GM21576 (cell line): ENCODE results near the gene RGS14.

Experiments
- ATAC-seq: cut with Tn5 transposase; IDR thresholded peaks from one replicate; pipeline ENCODE4 v1.9.1; 2021; ENCODE audit warnings: mild to moderate bottlenecking, moderate library complexity; ENCODE audit not compliant: unreplicated experiment

RGS14 gene, protein sequence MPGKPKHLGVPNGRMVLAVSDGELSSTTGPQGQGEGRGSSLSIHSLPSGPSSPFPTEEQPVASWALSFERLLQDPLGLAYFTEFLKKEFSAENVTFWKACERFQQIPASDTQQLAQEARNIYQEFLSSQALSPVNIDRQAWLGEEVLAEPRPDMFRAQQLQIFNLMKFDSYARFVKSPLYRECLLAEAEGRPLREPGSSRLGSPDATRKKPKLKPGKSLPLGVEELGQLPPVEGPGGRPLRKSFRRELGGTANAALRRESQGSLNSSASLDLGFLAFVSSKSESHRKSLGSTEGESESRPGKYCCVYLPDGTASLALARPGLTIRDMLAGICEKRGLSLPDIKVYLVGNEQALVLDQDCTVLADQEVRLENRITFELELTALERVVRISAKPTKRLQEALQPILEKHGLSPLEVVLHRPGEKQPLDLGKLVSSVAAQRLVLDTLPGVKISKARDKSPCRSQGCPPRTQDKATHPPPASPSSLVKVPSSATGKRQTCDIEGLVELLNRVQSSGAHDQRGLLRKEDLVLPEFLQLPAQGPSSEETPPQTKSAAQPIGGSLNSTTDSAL

DNA sequence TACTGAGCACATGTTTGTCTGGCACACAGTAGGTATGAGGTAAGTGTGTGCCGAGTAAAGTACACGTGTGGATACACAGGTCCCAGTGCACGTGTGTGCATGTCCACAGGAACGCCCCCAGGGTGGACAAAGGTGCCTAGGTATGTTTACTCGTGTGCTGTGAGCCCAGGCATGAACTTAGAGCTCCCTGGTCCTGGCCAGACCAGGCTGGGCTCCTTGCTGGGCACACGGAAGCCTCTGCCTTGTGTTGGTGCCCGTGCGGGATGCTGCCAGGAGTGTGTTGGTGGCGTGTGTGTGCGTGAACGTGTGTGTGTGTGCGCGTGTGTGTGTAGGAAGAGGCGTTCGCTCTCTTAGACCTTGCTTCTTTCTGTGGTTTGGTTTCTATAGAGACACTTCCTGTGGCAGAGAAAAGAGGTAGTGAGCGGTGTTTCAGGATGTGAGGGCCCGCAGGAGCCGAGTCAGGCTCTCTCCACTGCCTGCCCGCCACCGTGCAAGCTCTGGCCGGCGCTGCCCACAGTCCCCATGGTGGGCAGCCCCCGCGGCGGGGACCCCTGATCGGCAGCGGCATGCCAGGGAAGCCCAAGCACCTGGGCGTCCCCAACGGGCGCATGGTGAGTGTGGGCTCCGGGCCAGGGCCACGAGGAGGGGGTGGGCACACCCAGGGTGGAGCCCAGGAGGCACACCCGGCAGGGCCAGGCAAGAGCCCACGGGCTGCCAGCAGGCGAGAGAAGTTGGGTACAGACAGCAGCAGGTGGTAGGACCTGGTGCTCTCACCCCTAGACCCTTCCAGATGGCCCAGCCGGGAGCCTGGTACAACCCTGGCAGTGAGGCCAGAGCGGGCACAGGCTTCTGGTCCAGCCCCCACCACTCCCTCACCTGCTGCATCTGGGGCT lies at the start of gene RGS14:
RGS14 (plus strand) TSS at position 466 of the 893 bp plus-strand sequence; CDS start at position 567, 101 bp downstream.
- peak; percentile 83 for ATAC-seq

DNA sequence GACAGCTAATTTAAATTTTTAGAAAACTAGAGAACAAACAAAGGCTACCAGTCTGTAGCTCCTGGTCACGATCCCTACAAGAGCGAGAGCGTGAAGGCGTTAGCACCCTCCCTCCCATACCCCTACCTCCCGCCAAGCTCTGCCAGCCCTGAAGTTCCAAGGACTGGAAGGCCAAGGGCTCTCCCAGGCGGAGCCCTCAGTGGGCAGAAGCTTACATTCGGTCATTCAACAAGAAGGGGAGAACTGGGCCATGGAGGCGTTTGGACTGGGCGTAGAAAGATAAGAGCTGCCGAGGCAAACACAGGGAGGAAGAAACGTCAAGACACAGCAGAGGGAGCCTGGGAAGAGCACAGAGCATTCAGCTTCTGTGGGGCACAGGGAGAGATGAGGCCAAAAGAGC lies 49.0 kb upstream of the RGS14 start:
- no peak for ATAC-seq

DNA sequence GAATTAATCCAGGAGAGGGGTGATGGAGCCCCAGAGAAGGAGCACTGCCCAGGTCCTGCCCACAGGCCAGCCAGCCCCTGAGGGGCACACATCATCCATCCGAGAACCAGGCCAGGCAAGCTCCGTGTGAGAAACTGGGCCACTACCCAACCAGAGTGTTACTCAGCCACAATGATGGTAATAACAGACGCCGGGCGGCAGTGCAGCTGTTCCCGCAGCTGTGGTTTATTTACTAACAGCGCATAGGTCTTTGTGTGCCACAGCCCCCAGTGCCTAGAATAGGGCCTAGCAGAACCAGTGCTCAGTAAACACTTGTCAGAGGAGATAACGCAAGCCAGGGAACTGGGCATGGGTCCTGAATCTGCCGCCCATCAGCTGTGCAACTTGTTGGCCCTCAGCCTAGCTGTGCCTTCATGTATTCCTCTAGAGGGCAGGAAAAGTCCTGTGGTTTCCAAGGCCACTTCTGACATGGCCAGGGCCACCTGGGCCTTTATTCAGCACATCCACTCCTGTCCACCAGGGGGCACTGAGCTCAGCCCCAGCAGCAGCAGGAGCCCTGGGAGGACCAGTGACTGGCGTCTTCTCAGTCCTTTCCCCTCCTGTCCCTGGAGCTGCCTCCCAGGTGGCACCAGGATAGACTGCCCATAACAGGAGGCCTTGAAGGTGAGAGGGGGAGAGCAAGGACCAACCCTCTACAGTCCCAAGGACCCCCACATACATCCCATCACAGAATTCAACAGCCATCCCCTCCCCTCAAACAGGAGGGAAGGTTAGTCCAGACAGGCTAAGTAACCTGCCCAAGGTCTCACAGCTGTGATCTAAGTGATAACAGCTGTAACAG lies 48.2 kb upstream of the RGS14 start:
- ATAC-seq: no peak

DNA sequence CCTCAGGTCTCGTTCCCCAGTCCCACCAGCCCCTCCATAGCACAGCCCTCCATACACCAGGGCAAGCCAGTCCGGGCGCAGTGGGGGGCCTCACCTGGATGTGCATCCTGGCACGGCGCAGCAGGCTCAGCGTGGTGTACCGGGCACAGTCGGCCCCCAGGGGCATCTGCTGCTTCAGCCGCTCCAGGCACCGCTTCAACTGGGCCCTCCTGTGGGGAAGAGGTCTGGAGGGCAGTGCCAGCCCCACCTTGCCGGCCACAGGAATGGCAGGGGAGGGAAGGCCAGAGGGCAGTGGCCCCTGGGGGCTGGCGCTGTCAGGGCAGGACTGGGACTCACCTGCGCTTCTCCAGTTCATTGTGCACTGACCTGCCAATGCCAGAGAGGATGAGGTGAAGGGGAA lies 47.4 kb upstream of the RGS14 start:
- no peak for ATAC-seq

DNA sequence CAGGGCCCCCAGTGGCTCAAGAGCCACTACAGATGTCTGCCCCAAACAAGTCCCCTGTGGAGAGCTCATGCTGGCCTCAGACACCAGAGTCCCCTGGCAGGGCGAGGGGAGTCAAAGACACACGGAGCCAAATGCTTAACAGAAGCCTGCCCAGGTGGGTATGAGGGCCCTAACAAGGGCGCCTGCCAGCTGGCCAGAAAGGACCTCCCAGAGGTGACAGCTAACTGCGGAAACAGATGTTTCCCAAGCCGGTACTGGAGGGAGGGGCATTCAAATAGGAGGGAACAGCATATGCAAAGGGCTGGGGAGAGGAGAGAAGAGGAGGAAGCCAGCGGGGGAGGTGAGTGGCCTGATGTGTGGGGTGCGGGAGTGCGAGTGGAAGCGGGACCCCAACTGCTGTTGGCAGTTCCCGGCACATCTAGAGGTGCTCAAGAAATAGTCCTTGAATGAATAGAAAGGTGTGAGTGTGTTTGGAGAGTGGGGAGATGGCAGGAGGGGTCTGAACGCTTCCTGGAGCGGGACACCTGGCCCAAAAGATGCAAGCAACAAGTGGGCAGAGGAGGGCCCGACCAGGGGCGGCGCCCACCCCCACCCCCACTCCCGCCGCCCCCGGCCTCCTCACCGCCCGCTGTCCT lies 46.9 kb upstream of the RGS14 start:
- no peak for ATAC-seq

DNA sequence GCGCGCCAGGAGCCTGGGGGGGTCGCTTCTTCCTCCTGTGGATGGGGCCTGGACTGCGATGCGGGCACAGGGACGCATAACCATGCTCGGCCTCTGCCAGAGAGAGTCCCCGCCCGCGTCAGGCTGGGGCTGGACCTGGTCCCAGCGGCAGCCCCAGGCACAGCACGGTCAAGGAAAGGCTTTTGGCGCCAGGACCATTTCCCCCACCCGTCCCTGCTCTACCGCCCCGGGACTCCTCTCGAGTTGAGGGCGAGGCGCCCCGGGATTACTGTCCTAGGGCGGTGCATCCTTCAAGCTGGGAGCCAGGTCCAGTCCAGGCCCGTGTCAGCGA lies 46.4 kb upstream of the RGS14 start:
- ATAC-seq: no peak

DNA sequence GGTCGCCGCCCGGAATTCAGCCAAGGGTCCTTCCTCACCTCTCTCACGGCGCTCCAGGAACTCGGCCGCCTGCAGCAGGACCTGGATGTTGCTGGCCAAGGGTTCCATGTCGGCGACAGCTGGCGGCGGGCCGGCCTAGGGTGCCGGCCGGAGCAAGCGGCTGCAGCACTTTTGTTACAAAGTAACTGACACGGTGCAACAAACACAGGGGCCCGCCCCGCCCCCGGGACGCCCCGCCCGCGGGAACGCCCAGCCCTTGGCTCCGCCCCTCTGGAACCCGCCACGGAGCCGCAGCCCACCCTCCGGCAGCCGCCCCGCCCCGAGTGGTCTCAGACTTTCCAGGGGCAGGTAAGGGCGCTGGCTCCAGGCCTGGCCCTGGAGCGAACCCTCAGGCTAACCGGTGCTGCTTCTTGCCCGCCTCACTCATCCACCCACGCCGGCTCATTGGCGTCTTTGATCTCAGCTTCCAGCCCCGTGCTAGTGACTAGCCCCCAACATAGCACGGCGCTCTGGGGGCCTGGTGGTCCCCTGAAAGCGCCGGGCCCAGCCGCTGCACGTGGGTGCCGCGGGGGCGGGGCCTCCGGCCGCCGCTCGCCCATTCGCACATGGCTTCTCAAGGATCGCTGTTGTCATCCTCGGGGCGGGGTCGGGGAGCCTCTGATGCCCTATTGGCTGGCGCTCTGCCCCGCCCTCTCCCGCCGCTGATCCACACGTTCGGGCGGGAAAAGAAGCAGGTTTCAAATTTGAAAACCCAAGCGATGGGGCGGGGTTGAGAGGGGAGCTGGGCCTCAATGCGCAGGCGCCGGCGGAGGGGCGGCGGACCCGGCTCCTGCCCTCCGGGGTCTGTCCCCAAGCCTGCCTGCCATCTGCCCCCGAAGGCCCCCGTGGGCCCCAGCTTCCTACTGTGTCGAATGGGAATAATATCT lies 45.7 kb upstream of the RGS14 start, which contains the start of gene MXD3:
MXD3 (minus strand) TSS at position 176 of the 926 bp plus-strand sequence; CDS start at position 108, 68 bp downstream.
- ATAC-seq: peak; percentile 69

DNA sequence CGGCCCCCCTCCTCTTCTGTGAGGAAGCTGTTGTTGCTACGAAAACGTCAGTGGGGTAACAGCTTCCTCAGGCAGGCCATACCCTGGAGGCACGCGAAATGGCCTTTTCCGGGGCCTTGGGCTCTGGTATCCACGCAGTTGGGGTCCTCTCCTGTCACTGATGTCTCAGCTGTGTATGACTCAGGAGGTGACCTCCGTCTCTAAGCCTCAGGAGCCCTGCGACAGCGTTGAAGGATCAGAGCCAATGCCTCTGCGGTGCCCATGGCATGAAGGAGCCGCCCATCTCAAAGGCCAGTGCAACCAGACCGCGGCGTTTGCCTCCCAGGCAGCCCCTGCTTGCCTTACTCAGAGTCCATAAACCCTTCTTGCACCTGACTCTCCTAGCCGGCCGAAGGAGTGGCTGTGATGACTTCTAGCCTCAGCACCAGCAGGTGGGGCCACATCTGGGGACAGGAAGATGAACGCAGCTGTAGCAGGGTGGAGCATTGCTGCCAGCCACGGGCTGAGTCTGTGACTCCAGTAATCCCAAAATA lies 45.0 kb upstream of the RGS14 start:
- ATAC-seq: peak; percentile 30

DNA sequence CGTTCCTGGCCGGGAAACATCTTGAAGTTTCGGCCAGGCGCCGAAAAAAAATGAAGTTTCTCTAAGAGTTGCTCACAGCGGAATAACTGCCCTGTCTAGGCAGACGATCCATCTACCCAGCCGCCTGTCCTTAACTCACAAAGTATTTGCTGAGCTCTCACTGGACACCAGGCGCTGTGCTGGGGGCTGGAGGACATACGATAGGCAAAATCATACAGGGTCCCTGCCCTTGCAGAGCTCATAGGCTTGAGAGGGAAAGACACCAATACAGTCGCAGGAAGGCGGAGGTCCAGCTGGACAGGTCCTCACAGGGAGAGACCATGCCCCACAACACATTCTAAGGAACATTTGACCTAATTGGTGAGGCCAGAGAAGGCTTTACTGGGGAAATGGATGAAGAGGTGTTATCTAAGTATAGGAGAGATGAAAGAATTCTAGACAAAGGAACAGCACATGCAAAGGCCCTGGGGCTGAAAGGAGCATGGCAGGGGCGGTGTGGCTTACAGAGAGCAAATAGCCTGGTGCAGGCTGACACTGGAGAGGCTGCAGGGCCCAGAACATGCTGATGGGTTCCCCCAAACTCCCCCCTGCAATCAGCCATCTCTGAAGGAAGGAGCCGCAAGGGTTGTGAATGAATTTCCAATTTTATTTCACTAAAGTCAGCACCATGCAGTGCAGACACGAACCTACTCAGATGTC lies 44.0 kb upstream of the RGS14 start:
- ATAC-seq: no peak

DNA sequence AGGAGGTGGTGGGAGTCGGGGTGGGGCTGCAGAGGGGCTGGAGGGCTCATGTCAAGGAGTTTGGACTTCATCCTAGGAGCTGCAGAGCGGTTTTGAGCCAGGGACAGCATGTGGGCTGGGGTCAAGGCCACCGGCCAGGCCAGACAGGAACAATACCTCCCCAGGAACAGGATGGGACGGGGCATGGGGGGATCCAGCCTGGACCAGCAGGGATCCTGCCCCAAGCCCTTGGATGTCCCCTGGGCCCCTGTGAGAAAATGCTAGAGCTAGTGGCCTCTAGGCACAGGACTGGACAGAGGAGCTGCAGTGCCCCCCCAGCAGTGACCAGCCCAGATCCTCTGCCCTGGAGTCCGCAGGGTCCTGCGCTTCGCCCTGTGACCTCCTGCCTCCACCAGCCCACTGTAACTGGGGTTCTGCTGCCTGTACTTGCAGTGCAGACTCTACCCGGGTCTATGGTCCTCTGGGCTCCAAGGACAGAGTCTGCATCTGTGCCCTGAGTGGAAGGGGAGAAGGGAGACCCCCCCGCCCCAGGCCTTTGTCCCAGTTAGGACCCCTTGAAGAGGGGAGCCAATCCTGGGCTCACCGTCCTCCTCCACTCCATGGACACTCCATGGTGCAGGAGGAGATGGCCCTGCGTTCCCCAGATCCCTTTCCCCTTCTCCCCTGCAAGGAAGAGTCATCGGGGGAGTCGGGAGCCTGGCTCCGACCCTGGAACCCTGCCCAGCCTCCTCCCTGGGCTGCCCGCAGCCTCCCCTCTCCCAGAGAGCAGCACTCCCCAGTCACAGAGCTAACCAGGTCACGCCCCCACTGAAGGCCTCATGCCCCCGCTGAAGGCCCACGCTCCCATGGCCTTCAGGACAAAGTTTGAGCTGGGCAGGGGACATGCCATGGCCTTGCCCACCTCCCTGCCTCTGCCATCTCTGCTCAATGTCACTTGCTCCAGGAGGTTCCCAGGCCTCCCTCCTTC lies 43.1 kb upstream of the RGS14 start:
- ATAC-seq: no peak

DNA sequence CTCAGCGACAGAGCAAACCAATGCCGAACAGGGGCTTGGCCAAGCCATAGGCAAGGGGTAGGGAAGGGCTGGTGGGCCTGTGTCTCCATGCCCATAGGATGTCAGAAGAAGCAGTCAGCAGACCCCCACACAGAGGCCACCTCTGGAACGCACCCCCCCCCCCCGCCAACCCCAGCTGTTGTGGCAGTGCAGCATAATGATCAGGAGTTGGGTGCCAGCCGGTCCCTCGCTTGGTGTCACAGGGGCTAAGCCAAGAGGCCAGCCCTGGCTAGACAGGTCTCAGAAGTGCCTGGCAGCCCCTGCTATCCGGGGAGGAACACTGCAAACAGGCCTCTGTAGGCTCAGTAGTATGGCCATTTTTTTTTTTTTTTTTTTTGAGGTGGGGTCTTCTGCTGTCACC lies 42.3 kb upstream of the RGS14 start:
- ATAC-seq: no peak

DNA sequence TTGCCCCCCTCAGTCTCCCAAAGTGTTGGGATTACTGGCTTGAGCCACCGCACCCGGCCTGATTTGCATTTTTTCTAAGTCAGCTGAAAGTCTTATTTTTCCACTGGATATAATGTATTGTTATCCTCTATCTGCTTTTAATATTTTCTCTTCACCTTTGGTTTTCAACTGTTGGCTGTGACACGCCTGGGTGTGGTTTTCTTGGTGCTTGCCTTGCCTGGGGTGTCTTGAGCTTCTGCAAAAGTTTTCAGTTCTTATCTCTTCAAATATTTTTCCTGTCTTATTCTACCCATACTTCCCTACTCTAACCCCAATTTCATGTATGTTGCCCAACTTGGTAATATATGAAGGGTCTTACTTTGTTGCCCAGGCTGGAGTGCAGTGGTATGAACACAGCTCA lies 41.7 kb upstream of the RGS14 start:
- ATAC-seq: no peak

DNA sequence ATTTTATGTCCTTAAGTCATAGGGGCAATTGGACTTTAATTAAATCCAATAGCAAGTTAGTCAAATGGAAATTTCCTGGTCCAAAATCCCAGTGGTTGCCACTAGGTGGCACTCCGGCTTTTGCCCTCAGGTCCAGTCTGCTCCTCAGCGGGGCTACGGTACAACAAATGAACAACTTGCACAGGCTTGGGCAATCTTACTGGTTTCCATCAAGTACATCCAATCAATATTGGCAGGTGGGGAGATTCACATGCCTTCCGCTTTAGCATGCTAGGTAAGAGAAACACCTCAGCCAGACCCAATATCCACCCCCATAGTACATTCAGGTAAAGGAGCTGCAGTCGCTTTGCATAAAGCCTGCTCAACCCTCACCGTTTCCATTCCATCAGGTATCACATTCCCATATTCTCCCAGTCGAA lies 39.8 kb upstream of the RGS14 start:
- ATAC-seq: no peak

DNA sequence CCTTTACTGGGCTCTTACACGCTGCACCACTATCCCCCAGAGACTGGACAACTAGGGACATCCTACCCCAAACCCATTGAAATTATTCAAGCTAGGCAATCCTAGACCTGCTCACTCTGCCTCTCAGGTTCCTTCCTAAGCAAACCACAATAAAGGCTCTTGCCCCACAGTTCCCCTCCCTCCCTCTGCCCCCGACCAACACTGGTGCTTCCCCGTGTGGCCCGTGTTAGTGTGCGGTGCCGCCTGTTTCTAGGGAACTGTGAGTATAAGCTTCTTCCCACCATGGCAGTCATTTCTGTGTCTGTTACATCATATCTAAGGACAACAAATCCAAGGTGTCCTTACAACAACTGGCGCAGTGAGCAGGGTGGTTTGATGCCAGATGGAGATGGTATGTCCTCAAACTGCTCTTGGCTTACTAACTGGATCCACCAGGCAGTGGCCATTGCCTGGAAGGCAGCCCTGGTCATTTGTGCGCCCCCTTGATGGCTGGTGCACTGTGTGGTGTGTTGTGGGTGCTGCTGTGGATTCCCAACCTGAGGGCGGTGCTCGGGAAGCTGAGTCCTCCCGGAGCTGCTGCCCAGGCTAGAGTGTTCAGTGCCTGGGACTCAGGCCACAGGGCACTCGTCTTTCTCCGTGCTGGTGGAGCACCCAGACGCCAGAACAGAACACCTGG lies 37.7 kb upstream of the RGS14 start:
- ATAC-seq: no peak

DNA sequence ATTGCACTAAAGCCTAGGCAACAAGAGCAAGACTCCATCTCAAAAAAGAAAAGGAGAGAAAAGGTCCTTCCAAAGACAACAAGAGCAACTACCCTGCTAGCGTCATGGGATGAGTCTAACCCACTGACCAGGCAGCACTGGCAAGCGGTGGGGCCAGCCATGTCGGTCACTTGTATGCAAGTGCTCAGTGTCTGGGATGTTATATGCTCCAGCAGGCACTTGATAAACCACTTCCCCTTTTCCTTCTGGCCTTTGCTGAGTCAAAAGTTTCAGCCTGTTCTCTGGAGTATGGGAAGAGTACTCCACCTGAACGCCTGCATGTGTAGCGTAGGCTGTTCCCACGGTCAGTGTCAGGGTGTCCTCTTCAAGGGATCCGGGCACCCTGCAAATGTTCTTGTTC lies 36.8 kb upstream of the RGS14 start:
- no peak for ATAC-seq

DNA sequence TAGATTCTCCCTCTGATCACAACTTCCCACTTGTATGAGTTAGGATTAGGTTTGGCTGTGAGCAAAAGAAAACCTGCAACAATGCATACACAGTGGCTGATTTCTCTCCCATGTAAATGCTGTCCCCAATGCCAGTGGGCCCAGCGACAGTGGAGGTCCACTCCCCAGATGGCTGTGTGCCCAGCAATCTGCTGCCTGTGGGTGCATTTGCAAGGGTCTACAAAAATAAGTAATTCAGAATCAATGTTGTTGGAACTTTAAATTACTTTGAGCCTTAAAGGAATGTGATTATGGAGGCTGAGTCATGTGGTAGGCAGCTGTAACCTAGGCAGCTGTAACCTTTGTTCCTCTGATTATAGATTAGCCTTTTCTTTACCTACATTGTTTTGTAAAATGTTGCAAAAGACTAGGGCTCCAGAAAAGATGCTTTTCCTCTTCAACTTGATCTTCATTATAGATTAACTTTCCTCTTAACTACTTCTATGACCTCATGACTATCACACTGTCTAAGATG lies 31.8 kb upstream of the RGS14 start:
- no peak for ATAC-seq
